Nephron progenitor cell (in vitro differentiated cells): ENCODE results near the gene SPTLC3.

ENCODE experiments used
- DNase-seq: peaks from one replicate; pipeline ENCODE4 v3.0.0; 2021
- H3K27ac Mint-ChIP-seq: 2 replicates; pipeline ENCODE4 v1.8.0; 2021; ENCODE audit warnings: mild to moderate bottlenecking, moderate library complexity, mixed read lengths
- H3K27me3 Mint-ChIP-seq: 2 replicates; pipeline ENCODE4 v1.8.0; 2021; ENCODE audit warnings: mild to moderate bottlenecking, low read depth, mixed read lengths; ENCODE audit not compliant: poor library complexity
- H3K36me3 Mint-ChIP-seq: 2 replicates; pipeline ENCODE4 v1.8.0; 2021; ENCODE audit warnings: low read depth, mixed read lengths
- H3K4me1 Mint-ChIP-seq: 2 replicates; pipeline ENCODE4 v1.8.0; 2021; ENCODE audit warnings: mixed read lengths
- H3K4me3 Mint-ChIP-seq: 2 replicates; pipeline ENCODE4 v1.8.0; 2021; ENCODE audit warnings: mild to moderate bottlenecking, moderate library complexity, mixed read lengths
- H3K9me3 Mint-ChIP-seq: 2 replicates; pipeline ENCODE4 v1.8.0; 2021; ENCODE audit warnings: mild to moderate bottlenecking, moderate library complexity, mixed read lengths
- CTCF ChIP-seq: fragments of 200-600 bp; sonication (generic); IDR thresholded peaks from 2 replicates; pipeline ENCODE4 v1.5.0; 2021; ENCODE audit warnings: antibody characterized with exemption

Gene SPTLC3

GRCh38 chr20:13211956-13212618 is 203.3 kb downstream of the SPTLC3 start:
- DNase-seq: no peak
- Mint-ChIP-seq H3K4me3 (no peak overlapping the region), H3K27ac (no peak overlapping the region), H3K36me3 (no peaks in the 10 kb centered on the region), H3K27me3 (peaks cover 14% of the 10 kb centered on the region), H3K9me3 (peaks cover 17% of the 10 kb centered on the region), H3K4me1 (peaks cover 31% of the 10 kb centered on the region)
- no peak for TF ChIP-seq CTCF

GRCh38 chr20:13212750-13213149 is 204.0 kb downstream of the SPTLC3 start:
- Mint-ChIP-seq H3K27me3 (peaks cover 15% of the 10 kb centered on the region), H3K27ac (no peak overlapping the region), H3K4me1 (peaks cover 35% of the 10 kb centered on the region), H3K36me3 (no peaks in the 10 kb centered on the region), H3K4me3 (no peak overlapping the region), H3K9me3 (peaks cover 17% of the 10 kb centered on the region)
- no peak for TF ChIP-seq CTCF
- no peak for DNase-seq

DNA sequence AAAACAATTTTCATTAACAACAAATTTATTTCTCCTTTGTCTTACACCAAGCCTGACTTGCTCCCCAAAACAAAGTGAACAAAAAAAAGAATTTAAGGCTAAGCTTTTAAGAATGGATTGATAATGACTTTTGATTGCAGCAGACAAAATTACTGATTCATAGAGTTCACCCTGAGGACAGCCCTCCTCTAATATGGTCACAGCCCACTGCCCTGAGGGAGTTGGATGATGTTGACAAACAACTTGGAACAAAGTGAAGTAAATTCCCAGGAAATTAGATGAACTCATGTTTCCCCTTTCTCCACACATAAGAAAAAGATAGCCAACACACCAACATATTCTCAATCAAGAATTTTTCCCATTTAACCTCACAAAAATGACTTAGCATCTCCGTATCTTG is 204.6 kb downstream of the SPTLC3 start:
- H3K9me3 Mint-ChIP-seq: peaks cover 17% of the 10 kb centered on the region
- no peak overlapping the region for H3K4me3 Mint-ChIP-seq
- H3K4me1 Mint-ChIP-seq: peaks cover 41% of the 10 kb centered on the region
- peaks cover 21% of the 10 kb centered on the region for H3K27me3 Mint-ChIP-seq
- no peaks in the 10 kb centered on the region for H3K36me3 Mint-ChIP-seq
- no peak for TF ChIP-seq CTCF
- DNase-seq: no peak
- no peak overlapping the region for H3K27ac Mint-ChIP-seq

DNA sequence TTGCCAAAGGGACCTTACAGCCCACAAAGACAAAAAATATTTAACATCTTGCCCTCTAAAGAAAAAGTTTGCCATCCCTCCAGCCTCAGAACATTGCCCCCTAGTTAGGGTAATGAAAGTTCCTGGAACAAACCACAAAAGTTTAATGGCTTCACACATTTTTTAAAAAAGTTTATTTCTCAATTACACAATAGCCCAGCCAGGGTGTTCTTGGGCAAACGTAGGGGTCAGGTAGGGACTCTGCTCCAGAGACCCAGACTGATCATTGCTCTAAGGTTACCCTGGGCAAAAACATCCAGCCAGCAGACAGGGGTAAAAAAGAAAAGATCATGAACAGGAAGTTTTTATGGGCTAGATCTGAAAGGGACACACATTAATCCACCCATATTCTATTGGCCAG is 207.8 kb downstream of the SPTLC3 start:
- peaks cover 31% of the 10 kb centered on the region for H3K27me3 Mint-ChIP-seq
- TF ChIP-seq CTCF: no peak
- H3K27ac Mint-ChIP-seq: no peak overlapping the region
- peaks cover 17% of the 10 kb centered on the region for H3K9me3 Mint-ChIP-seq
- DNase-seq: no peak
- H3K36me3 Mint-ChIP-seq: no peaks in the 10 kb centered on the region
- H3K4me1 Mint-ChIP-seq: peaks cover 58% of the 10 kb centered on the region
- H3K4me3 Mint-ChIP-seq: no peak overlapping the region
